ENCODE results near the gene DPP6.
A peak's percentile ranks its signal among the peaks of the same experiment; 100 is the strongest.

The DPP6 gene

GRCh38 chr7:154912871-154913637, 860.9 kb downstream of the DPP6 start:
- DNase-seq (ENCODE audit: low read depth): no peak
- TF ChIP-seq CTCF (IDR thresholded peaks at IDR 0.05; ENCODE audit: control insufficient read depth, extremely low read depth, insufficient read depth): no peak
- no peak overlapping the region for H3K4me3 ChIP-seq (ENCODE audit: low read depth, low read length)

GRCh38 chr7:154913638-154914307, 861.6 kb downstream of the DPP6 start:
- DNase-seq (ENCODE audit: low read depth): peak; percentile 28
- H3K4me3 ChIP-seq (ENCODE audit: low read depth, low read length): no peak overlapping the region
- TF ChIP-seq CTCF (IDR thresholded peaks at IDR 0.05; ENCODE audit: control insufficient read depth, extremely low read depth, insufficient read depth): peak; percentile 87

- no peak for TF ChIP-seq CTCF (IDR thresholded peaks at IDR 0.05; ENCODE audit: control insufficient read depth, extremely low read depth, insufficient read depth)
- no peak overlapping the region for H3K4me3 ChIP-seq (ENCODE audit: low read depth, low read length)
- no peak for DNase-seq (ENCODE audit: low read depth)
Observed at GRCh38 chr7:154914308-154914995, 862.3 kb downstream of the DPP6 start.

GRCh38 chr7:154914996-154915380, 862.8 kb downstream of the DPP6 start:
- no peak overlapping the region for H3K4me3 ChIP-seq (ENCODE audit: low read depth, low read length)
- no peak for DNase-seq (ENCODE audit: low read depth)
- no peak for TF ChIP-seq CTCF (IDR thresholded peaks at IDR 0.05; ENCODE audit: control insufficient read depth, extremely low read depth, insufficient read depth)

- DNase-seq (ENCODE audit: low read depth): no peak
- no peak overlapping the region for H3K4me3 ChIP-seq (ENCODE audit: low read depth, low read length)
- TF ChIP-seq CTCF (IDR thresholded peaks at IDR 0.05; ENCODE audit: control insufficient read depth, extremely low read depth, insufficient read depth): no peak
Observed at GRCh38 chr7:154915600-154915999, 863.4 kb downstream of the DPP6 start.

- no peak overlapping the region for H3K4me3 ChIP-seq (ENCODE audit: low read depth, low read length)
- DNase-seq (ENCODE audit: low read depth): no peak
- TF ChIP-seq CTCF (IDR thresholded peaks at IDR 0.05; ENCODE audit: control insufficient read depth, extremely low read depth, insufficient read depth): no peak
Observed at GRCh38 chr7:154916381-154916780, 864.2 kb downstream of the DPP6 start.

Measured in LNCaP clone FGC (cell line).